Measurements from ENCODE around the gene CYP2B6.

Gene CYP2B6

DNA sequence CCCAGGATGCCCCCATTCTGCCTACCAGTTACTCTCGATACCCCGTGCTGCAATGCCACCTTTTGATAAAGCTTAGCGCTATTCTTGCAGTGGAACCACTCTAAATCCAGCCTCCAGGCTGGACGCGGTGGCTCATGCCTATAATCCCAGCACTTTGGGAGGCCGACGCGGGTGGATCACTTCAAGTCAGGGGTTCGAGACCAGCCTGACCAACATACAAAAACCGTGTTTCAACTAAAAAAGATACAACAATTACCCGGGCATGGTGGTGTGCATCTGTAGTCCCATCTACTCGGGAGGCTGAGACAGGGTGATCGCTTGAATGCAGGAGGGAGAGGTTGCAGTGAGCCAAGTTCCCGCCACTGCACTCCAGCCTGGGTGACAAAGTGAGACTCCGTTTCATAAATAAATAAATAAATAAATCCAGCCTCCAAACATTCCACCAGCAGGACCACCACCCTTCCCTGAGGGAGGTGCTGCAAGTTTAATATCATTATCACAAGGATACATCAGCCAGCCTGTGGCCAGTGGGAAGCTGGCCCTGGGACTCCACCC lies 27.7 kb downstream of the CYP2B6 start:
- no peaks in the 10 kb centered on the region for H3K79me2 ChIP-seq (ENCODE audit: low read length)
- H3K4me1 ChIP-seq (ENCODE audit: low read length), result no peaks in the 10 kb centered on the region
- H2AFZ ChIP-seq (ENCODE audit: low read depth, low read length), result no peak overlapping the region
- H3K27me3 ChIP-seq (ENCODE audit: low read depth, low read length), result peaks cover 4% of the 10 kb centered on the region
- no peak overlapping the region for H3K4me3 ChIP-seq (ENCODE audit: low read length)
- no peaks in the 10 kb centered on the region for H3K36me3 ChIP-seq (replicated peaks; ENCODE audit: low read depth, low read length)
- H3K4me2 ChIP-seq (ENCODE audit: low read length), result no peak overlapping the region
- no peak overlapping the region for H3K9ac ChIP-seq (ENCODE audit: low read length)
- H4K20me1 ChIP-seq (ENCODE audit: insufficient read depth, low read length), result no peaks in the 10 kb centered on the region
- TF ChIP-seq, protein P1, sequence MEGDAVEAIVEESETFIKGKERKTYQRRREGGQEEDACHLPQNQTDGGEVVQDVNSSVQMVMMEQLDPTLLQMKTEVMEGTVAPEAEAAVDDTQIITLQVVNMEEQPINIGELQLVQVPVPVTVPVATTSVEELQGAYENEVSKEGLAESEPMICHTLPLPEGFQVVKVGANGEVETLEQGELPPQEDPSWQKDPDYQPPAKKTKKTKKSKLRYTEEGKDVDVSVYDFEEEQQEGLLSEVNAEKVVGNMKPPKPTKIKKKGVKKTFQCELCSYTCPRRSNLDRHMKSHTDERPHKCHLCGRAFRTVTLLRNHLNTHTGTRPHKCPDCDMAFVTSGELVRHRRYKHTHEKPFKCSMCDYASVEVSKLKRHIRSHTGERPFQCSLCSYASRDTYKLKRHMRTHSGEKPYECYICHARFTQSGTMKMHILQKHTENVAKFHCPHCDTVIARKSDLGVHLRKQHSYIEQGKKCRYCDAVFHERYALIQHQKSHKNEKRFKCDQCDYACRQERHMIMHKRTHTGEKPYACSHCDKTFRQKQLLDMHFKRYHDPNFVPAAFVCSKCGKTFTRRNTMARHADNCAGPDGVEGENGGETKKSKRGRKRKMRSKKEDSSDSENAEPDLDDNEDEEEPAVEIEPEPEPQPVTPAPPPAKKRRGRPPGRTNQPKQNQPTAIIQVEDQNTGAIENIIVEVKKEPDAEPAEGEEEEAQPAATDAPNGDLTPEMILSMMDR (IDR thresholded peaks at IDR 0.05; ENCODE audit: low read depth, low read length), result no peak
- no peak for TF ChIP-seq EZH2phosphoT487 (IDR thresholded peaks at IDR 0.05; ENCODE audit: low read depth)
- no peaks in the 10 kb centered on the region for H3K9me3 ChIP-seq (ENCODE audit: insufficient read depth, low read length)
- no peak overlapping the region for H3K27ac ChIP-seq (ENCODE audit: low read length)

DNA sequence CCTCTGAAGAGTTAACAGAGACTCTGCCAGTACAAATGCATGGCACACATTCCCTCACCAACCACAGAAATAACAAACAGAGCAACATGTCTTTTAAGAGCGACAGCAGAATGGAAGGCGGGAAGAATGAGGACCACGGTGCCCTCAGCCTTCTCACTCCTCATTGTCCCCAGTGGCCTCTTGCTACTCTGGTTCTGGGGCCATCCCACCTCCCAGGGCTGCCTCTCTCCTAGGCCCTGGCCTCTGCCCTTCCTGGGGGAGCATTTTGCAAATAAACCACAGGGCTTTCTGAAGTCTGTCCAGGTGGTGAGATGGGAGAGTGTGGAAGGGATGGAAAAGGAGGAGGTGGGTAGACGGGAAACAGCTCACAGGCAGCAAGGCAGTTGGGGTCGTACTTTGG lies 28.3 kb downstream of the CYP2B6 start:
- H4K20me1 ChIP-seq (ENCODE audit: insufficient read depth, low read length), result no peaks in the 10 kb centered on the region
- no peaks in the 10 kb centered on the region for H3K79me2 ChIP-seq (ENCODE audit: low read length)
- H3K36me3 ChIP-seq (replicated peaks; ENCODE audit: low read depth, low read length), result no peaks in the 10 kb centered on the region
- H3K4me2 ChIP-seq (ENCODE audit: low read length), result no peak overlapping the region
- no peak overlapping the region for H2AFZ ChIP-seq (ENCODE audit: low read depth, low read length)
- no peaks in the 10 kb centered on the region for H3K4me1 ChIP-seq (ENCODE audit: low read length)
- no peak overlapping the region for H3K27ac ChIP-seq (ENCODE audit: low read length)
- no peaks in the 10 kb centered on the region for H3K9me3 ChIP-seq (ENCODE audit: insufficient read depth, low read length)
- TF ChIP-seq, protein P1 (IDR thresholded peaks at IDR 0.05; ENCODE audit: low read depth, low read length), result no peak
- no peak for TF ChIP-seq EZH2phosphoT487 (IDR thresholded peaks at IDR 0.05; ENCODE audit: low read depth)
- H3K4me3 ChIP-seq (ENCODE audit: low read length), result no peak overlapping the region
- H3K27me3 ChIP-seq (ENCODE audit: low read depth, low read length), result peaks cover 4% of the 10 kb centered on the region; the same call in 1 of the 2 replicates
- H3K9ac ChIP-seq (ENCODE audit: low read length), result no peak overlapping the region

DNA sequence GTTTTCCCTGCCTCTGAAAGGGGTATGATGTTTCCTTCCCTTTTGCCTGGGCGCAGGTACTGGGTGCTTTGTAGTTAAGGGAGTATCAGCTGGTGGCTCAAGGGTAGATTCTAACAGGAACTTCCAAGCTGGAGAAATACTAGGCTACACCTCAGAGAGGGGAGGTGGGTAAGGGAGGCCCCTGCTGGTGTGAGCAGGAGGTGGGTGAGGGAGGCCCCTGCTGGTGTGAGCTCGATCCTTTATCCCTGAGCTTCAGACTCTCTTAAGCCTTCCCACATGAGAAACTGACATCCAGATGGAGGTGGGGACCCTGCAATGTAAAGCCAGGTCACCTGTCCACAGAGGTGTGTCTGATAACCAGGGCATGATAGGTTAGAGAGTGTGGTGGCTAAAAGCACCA lies 32.1 kb downstream of the CYP2B6 start:
- no peaks in the 10 kb centered on the region for H3K4me1 ChIP-seq (ENCODE audit: low read length)
- H3K9me3 ChIP-seq (ENCODE audit: insufficient read depth, low read length), result no peaks in the 10 kb centered on the region
- H3K4me2 ChIP-seq (ENCODE audit: low read length), result no peak overlapping the region
- H3K4me3 ChIP-seq (ENCODE audit: low read length), result no peak overlapping the region
- no peaks in the 10 kb centered on the region for H4K20me1 ChIP-seq (ENCODE audit: insufficient read depth, low read length)
- no peak overlapping the region for H2AFZ ChIP-seq (ENCODE audit: low read depth, low read length)
- H3K27ac ChIP-seq (ENCODE audit: low read length), result no peak overlapping the region
- H3K27me3 ChIP-seq (ENCODE audit: low read depth, low read length), result no peaks in the 10 kb centered on the region
- H3K36me3 ChIP-seq (replicated peaks; ENCODE audit: low read depth, low read length), result no peaks in the 10 kb centered on the region
- TF ChIP-seq, protein P1 (IDR thresholded peaks at IDR 0.05; ENCODE audit: low read depth, low read length), result no peak
- TF ChIP-seq EZH2phosphoT487 (IDR thresholded peaks at IDR 0.05; ENCODE audit: low read depth), result no peak
- H3K9ac ChIP-seq (ENCODE audit: low read length), result no peak overlapping the region
- no peaks in the 10 kb centered on the region for H3K79me2 ChIP-seq (ENCODE audit: low read length)

DNA sequence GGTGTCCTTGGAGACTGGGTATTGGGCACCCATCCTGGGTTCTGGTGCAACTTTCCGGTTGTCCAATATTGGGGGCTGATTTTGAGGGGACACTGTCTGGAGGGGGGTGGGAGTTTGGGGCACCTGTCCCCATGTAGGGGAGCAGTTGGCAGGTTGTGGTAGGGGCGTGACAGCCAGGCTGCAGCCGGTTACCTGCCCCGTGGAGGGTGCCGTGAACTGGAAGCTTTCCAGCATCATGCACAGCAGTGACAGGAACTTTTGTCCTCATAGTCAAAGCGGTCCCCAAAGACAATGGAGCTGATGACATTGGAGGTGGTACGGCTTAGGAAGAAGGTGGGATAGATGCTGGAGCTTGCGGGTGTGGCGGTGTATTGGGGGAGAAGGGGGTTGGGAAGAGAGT lies 34.3 kb downstream of the CYP2B6 start:
- H3K4me3 ChIP-seq (ENCODE audit: low read length), result no peak overlapping the region
- H3K9ac ChIP-seq (ENCODE audit: low read length), result no peak overlapping the region
- H3K4me1 ChIP-seq (ENCODE audit: low read length), result no peaks in the 10 kb centered on the region
- no peak overlapping the region for H3K27ac ChIP-seq (ENCODE audit: low read length)
- no peak for TF ChIP-seq EZH2phosphoT487 (IDR thresholded peaks at IDR 0.05; ENCODE audit: low read depth)
- TF ChIP-seq, protein P1 (IDR thresholded peaks at IDR 0.05; ENCODE audit: low read depth, low read length), result no peak
- no peak overlapping the region for H2AFZ ChIP-seq (ENCODE audit: low read depth, low read length)
- H4K20me1 ChIP-seq (ENCODE audit: insufficient read depth, low read length), result no peaks in the 10 kb centered on the region
- no peaks in the 10 kb centered on the region for H3K36me3 ChIP-seq (replicated peaks; ENCODE audit: low read depth, low read length)
- H3K4me2 ChIP-seq (ENCODE audit: low read length), result no peak overlapping the region
- no peaks in the 10 kb centered on the region for H3K9me3 ChIP-seq (ENCODE audit: insufficient read depth, low read length)
- no peaks in the 10 kb centered on the region for H3K27me3 ChIP-seq (ENCODE audit: low read depth, low read length)
- no peaks in the 10 kb centered on the region for H3K79me2 ChIP-seq (ENCODE audit: low read length)
